ENCODE results near the gene XIRP2. TPM values are rescaled to one million over a fixed set of nuclear protein-coding genes. Genes with fewer than 3 reads are reported as not detected.

Gene XIRP2
- total RNA-seq, 2 experiments from 2014 or later, result not detected

DNA sequence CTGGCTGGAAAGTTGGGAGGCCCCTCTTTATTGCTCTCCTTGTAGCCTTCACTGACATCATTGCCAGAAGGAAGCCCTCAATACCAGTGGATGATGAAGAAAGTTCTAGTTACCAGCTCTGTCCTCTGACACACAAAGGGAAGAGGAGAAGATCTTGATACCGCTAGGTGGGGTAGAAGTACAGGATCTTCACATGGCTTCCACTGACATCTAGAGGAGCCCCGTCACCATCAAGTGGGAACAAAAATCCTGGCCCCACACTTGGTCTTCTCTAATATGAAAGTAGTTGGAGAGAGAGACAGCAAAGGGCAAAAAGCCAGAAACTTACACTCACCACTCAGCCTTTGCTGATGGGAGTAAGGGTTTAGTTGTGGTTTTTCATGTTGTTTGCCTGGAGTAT is 12.4 kb downstream of the XIRP2 start:
- Mint-ChIP-seq H3K9me3 (no peaks in the 10 kb centered on the region), H3K4me3 (no peak overlapping the region), H3K36me3 (ENCODE audit: low read depth) (no peaks in the 10 kb centered on the region), H3K4me1 (ENCODE audit: low read depth) (no peaks in the 10 kb centered on the region), H3K27ac (no peak overlapping the region), H3K27me3 (no peaks in the 10 kb centered on the region)
- ChIA-PET CTCF (no interaction called here), POLR2A (no interaction called here)
- no peak for DNase-seq
- TF ChIP-seq CTCF (IDR thresholded peaks at IDR 0.05), result no peak
- intact Hi-C loops (cut with micrococcal nuclease), result no loop called here
- no peak for ATAC-seq

GRCh38 chr2:166901336-166901735 is 13.1 kb downstream of the XIRP2 start:
- no peaks in the 10 kb centered on the region for H3K9me3 Mint-ChIP-seq
- DNase-seq (no peak), ATAC-seq (no peak)
- ChIA-PET POLR2A (no interaction called here), CTCF (no interaction called here)
- no peak for TF ChIP-seq CTCF (IDR thresholded peaks at IDR 0.05)
- no peaks in the 10 kb centered on the region for H3K27me3 Mint-ChIP-seq
- no peak overlapping the region for H3K27ac Mint-ChIP-seq
- H3K4me3 Mint-ChIP-seq, result no peak overlapping the region
- intact Hi-C loops (cut with micrococcal nuclease), result no loop called here
- no peaks in the 10 kb centered on the region for H3K36me3 Mint-ChIP-seq (ENCODE audit: low read depth)
- no peaks in the 10 kb centered on the region for H3K4me1 Mint-ChIP-seq (ENCODE audit: low read depth)

DNA sequence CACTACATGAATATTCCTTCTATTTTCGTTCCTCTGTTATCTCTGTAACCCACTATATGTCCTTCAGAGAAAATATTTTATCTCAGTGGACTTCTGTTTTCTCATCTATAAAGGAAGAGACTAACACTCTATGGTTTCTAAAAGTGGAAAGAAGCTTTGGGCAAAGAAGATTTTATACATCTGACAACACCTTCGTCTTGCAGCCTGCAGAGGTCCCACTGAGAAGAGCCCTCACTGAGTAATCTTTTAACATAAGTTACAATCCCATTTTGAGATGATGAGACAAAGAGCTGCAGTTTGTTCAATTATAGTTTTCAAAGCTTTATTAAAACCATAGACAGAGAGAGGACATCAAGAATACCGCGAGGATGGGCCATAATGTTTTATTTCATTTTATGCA is 28.7 kb downstream of the XIRP2 start:
- no peak for ATAC-seq
- H3K4me3 Mint-ChIP-seq, result no peak overlapping the region
- H3K27ac Mint-ChIP-seq, result no peak overlapping the region
- intact Hi-C loops (cut with micrococcal nuclease), result no loop called here
- no peak for TF ChIP-seq CTCF (IDR thresholded peaks at IDR 0.05)
- H3K9me3 Mint-ChIP-seq, result no peaks in the 10 kb centered on the region
- H3K4me1 Mint-ChIP-seq (ENCODE audit: low read depth), result no peaks in the 10 kb centered on the region
- DNase-seq, result no peak
- H3K27me3 Mint-ChIP-seq, result no peaks in the 10 kb centered on the region
- H3K36me3 Mint-ChIP-seq (ENCODE audit: low read depth), result no peaks in the 10 kb centered on the region
- CTCF ChIA-PET, result no interaction called here
- POLR2A ChIA-PET, result no interaction called here

GRCh38 chr2:166917415-166917814 is 29.1 kb downstream of the XIRP2 start:
- POLR2A ChIA-PET, result no interaction called here
- H3K4me1 Mint-ChIP-seq (ENCODE audit: low read depth), result no peaks in the 10 kb centered on the region
- H3K27me3 Mint-ChIP-seq, result no peaks in the 10 kb centered on the region

GRCh38 chr2:166921261-166921896 is 33.1 kb downstream of the XIRP2 start:
- Mint-ChIP-seq H3K36me3 (ENCODE audit: low read depth) (no peaks in the 10 kb centered on the region), H3K27me3 (no peaks in the 10 kb centered on the region), H3K9me3 (no peaks in the 10 kb centered on the region), H3K4me1 (ENCODE audit: low read depth) (no peaks in the 10 kb centered on the region), H3K4me3 (no peak overlapping the region), H3K27ac (no peak overlapping the region)
- CTCF ChIA-PET, result no interaction called here
- intact Hi-C loops (cut with micrococcal nuclease), result no loop called here
- no peak for DNase-seq
- POLR2A ChIA-PET, result no interaction called here
- no peak for ATAC-seq
- no peak for TF ChIP-seq CTCF (IDR thresholded peaks at IDR 0.05)

More at GRCh38 chr2:166917415-166917814, 29.1 kb downstream of the XIRP2 start:
- intact Hi-C loops (cut with micrococcal nuclease), result no loop called here
- DNase-seq (no peak), ATAC-seq (no peak)
- Mint-ChIP-seq H3K4me3 (no peak overlapping the region), H3K27ac (no peak overlapping the region), H3K36me3 (ENCODE audit: low read depth) (no peaks in the 10 kb centered on the region), H3K9me3 (no peaks in the 10 kb centered on the region)
- CTCF ChIA-PET, result no interaction called here
- no peak for TF ChIP-seq CTCF (IDR thresholded peaks at IDR 0.05)

Data from activated CD8-positive, alpha-beta T cell treated with anti-CD3 and anti-CD28 coated beads for 36 hours (primary cell).